Measurements from ENCODE around the gene RSU1. TPM values are rescaled to one million over a fixed set of nuclear protein-coding genes. Genes with fewer than 3 reads are reported as not detected.

The RSU1 gene
- polyA plus RNA-seq, 1 experiment, result 277 TPM

GRCh38 chr10:16819026-16819425, 1.8 kb upstream of the RSU1 start:
- no peak overlapping the region for H3K4me3 ChIP-seq (ENCODE audit: low read depth, low read length)

GRCh38 chr10:16816830-16817124, 447 bp downstream of the RSU1 start:
- no peak for DNase-seq (ENCODE audit: low read depth)
- Histone ChIP-seq H3K36me3 (ENCODE audit: control insufficient read depth, insufficient read depth, low read length) (no peaks in the 10 kb centered on the region), H3K27me3 (ENCODE audit: control insufficient read depth, insufficient read depth, low read length) (no peaks in the 10 kb centered on the region), H3K4me3 (ENCODE audit: low read depth, low read length) (peak overlapping the region; percentile 67)
- ChIA-PET POLR2A (interaction anchor here (1.0 kb wide), 1 partner anchor 260 kb away, joined by 3 read pairs; no protein-coding TSS in a partner anchor), CTCF (interaction anchor here (1.0 to 1.5 kb wide), 3 partner anchors 11 to 926 kb away, joined by 3 to 6 read pairs (median 4); no protein-coding TSS in a partner anchor)
- no peak for TF ChIP-seq CTCF (IDR thresholded peaks at IDR 0.05; ENCODE audit: insufficient read depth, low read depth, low read length)

More at GRCh38 chr10:16819026-16819425, 1.8 kb upstream of the RSU1 start:
- TF ChIP-seq CTCF (IDR thresholded peaks at IDR 0.05; ENCODE audit: insufficient read depth, low read depth, low read length), result no peak
- Histone ChIP-seq H3K27me3 (ENCODE audit: control insufficient read depth, insufficient read depth, low read length) (no peaks in the 10 kb centered on the region), H3K36me3 (ENCODE audit: control insufficient read depth, insufficient read depth, low read length) (no peaks in the 10 kb centered on the region)
- ChIA-PET CTCF (interaction anchor here (1.6 kb wide), 1 partner anchor 10 kb away, joined by 7 read pairs; no protein-coding TSS in a partner anchor), POLR2A (no interaction called here)
- DNase-seq (ENCODE audit: low read depth), result no peak

GRCh38 chr10:16816171-16816570, 1.1 kb downstream of the RSU1 start:
- H3K4me3 ChIP-seq (ENCODE audit: low read depth, low read length), result peak overlapping the region; percentile 67
- ChIA-PET CTCF (interaction anchor here (1.0 to 1.5 kb wide), 2 partner anchors 23 to 926 kb away, joined by 3 to 4 read pairs; no protein-coding TSS in a partner anchor), POLR2A (no interaction called here)
- no peak for TF ChIP-seq CTCF (IDR thresholded peaks at IDR 0.05; ENCODE audit: insufficient read depth, low read depth, low read length)
- no peaks in the 10 kb centered on the region for H3K27me3 ChIP-seq (ENCODE audit: control insufficient read depth, insufficient read depth, low read length)
- DNase-seq (ENCODE audit: low read depth), result no peak
- H3K36me3 ChIP-seq (ENCODE audit: control insufficient read depth, insufficient read depth, low read length), result no peaks in the 10 kb centered on the region

- ChIA-PET CTCF (interaction anchor here (2.0 kb wide), 1 partner anchor 14 kb away, joined by 5 read pairs; no protein-coding TSS in a partner anchor), POLR2A (no interaction called here)
- no peak for TF ChIP-seq CTCF (IDR thresholded peaks at IDR 0.05; ENCODE audit: insufficient read depth, low read depth, low read length)
- Histone ChIP-seq H3K36me3 (ENCODE audit: control insufficient read depth, insufficient read depth, low read length) (0 out of 2 replicates have a peak, but pooled peaks cover 1% of the 10 kb centered on the region), H3K27me3 (ENCODE audit: control insufficient read depth, insufficient read depth, low read length) (no peaks in the 10 kb centered on the region), H3K4me3 (ENCODE audit: low read depth, low read length) (no peak overlapping the region)
- DNase-seq (ENCODE audit: low read depth), result no peak
Measured at GRCh38 chr10:16814012-16814411, 3.2 kb downstream of the RSU1 start.

- no peak for DNase-seq (ENCODE audit: low read depth)
- 0 out of 2 replicates have a peak, but pooled peaks cover 2% of the 10 kb centered on the region for H3K36me3 ChIP-seq (ENCODE audit: control insufficient read depth, insufficient read depth, low read length)
- no peak for TF ChIP-seq CTCF (IDR thresholded peaks at IDR 0.05; ENCODE audit: insufficient read depth, low read depth, low read length)
- POLR2A ChIA-PET, result no interaction called here
- CTCF ChIA-PET, result interaction anchor here (2.0 kb wide), 1 partner anchor 16 kb away, joined by 5 read pairs; no protein-coding TSS in a partner anchor
- H3K4me3 ChIP-seq (ENCODE audit: low read depth, low read length), result no peak overlapping the region
- H3K27me3 ChIP-seq (ENCODE audit: control insufficient read depth, insufficient read depth, low read length), result no peaks in the 10 kb centered on the region
Measured at GRCh38 chr10:16812676-16813075, 4.5 kb downstream of the RSU1 start.
